Measurements from ENCODE around the gene TSHZ2.

TSHZ2 gene, protein sequence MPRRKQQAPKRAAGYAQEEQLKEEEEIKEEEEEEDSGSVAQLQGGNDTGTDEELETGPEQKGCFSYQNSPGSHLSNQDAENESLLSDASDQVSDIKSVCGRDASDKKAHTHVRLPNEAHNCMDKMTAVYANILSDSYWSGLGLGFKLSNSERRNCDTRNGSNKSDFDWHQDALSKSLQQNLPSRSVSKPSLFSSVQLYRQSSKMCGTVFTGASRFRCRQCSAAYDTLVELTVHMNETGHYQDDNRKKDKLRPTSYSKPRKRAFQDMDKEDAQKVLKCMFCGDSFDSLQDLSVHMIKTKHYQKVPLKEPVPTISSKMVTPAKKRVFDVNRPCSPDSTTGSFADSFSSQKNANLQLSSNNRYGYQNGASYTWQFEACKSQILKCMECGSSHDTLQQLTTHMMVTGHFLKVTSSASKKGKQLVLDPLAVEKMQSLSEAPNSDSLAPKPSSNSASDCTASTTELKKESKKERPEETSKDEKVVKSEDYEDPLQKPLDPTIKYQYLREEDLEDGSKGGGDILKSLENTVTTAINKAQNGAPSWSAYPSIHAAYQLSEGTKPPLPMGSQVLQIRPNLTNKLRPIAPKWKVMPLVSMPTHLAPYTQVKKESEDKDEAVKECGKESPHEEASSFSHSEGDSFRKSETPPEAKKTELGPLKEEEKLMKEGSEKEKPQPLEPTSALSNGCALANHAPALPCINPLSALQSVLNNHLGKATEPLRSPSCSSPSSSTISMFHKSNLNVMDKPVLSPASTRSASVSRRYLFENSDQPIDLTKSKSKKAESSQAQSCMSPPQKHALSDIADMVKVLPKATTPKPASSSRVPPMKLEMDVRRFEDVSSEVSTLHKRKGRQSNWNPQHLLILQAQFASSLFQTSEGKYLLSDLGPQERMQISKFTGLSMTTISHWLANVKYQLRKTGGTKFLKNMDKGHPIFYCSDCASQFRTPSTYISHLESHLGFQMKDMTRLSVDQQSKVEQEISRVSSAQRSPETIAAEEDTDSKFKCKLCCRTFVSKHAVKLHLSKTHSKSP (N-terminal part only)

DNA sequence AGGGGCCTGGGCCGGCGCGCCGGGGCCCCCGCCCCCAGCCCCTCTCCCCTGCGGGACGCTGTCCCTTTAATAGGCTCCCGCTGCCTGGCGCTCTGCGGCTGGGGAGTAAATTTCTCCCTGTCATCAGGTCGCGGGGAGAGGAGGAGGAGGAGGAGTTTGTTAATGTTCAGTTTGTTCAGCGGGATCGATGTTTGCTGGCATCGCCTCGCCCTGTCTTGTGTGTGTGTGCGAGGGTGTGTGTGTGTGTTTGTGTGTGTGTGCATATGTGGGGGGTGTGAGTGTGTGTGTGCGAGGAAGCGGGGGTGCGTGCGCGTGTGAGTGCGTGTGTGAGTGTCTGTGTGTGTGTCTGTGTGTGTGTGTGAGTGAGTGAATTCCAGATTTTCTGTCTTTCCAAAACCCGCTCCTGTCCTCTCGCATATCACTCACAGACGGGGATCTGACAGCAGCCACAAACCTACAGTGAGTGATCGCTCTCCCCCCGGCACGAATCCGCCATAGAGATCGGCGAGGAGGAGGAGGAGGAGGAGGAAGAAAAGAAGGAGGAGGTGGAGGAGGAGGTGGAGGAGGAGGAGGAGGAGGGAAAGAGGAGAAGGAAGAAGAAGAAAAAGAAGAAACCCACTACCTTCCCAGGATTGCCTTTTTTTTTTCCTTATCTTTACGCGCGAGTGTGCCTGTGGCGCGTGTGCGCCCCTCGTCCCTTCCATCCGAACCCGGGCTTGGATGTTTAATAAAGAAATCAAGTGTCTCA, at the start of gene TSHZ2:
TSHZ2 (plus strand) TSS at position 169 of the 748 bp plus-strand sequence. CDS start 936 bp downstream, outside the sequence.
- no peak for DNase-seq

DNA sequence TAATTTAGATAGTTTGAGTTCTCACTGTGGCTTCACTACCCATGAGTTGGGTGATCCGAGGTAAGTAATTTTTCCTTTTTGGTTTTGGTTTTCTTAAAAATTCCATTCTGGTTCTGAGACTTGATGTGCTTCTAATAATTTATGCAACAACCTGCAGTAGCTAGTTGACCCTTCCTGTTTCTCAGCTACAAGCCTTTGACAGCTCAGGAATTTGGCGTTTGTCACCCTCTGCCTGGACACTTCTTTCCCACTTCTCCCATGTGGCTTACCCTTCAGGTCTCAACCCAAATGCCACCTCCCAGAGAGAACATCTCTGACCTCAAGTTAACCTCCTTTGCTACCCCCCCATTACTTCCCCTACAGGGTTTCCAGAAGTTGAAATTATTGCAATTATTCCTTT, 49.7 kb upstream of the TSHZ2 start:
- DNase-seq, result no peak

DNA sequence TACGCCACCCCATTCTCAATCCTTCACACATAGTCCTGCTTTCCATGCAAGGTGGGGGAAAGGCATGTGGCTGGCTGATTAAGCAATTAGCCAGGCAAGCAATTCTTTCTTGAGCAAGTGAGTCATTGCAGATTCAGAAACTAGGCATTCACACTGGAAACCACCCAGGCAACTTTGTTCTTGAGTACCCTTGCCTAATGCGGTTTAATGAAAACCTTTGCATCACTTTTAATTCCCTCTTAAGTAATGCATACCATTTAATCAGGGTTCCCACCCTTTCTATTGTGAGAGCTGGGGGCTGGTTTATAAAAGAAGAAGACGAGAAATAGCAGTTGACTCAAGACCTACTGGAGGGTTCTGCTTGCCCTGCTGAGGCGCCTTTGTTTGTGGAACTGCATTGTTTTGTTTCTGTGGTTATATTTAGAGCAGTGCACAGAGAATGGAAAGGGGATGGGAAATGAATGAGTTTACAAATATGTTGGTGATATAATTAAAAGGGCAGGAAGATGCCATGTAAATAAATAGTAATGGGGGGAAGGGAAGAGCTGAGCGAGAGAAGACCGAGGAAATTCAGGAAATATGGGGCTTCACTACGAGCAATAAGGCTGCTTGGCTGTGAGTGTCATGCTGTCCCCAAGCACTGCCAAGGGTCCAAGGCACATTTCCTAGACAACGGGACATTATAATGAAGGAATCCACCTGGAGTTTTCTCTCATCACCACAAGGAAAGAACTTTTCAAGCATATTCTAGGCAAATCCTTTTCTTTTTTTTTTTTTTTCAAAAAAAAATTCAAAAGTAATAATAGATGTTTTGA, 48.8 kb upstream of the TSHZ2 start:
- DNase-seq, result no peak

DNA sequence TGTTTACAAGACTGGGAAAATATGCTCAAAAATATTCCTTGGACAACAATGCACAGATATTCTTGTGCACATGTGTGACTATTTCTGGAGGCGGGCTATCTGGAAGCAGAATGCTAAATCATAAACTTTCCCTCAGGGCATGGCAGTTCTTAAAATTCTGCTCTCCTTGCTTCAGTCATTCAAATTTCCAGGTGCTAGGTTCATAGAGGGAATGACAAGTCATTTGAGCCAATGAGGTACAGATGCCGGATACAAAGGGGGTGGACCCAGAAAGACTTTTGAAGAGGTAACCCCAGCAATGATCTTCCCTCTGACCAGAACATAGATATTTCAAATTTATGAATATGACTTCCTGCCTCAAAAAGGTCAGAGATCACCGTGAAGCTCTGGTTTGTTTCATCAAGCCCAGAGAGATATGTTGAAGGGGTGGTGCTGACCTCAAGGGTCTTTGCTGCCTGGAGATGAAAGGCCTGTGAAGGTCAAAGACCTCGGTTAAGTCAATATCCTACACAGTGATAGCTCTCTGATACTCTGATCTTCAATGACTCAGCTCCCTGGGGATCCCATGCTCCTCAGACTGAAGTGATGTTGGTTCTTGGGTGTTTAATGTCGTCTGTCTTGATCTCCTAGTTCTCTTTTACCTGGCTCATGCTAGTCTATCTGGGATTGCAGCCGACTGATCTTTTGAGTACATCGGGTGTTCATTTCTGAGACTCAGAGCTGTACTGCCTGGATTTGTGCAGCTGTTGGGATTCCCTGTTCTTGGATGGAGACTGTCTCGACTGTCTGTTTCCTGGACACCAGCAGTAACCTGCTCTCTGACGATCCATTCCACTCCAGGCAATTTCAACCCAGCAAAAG, 47.5 kb upstream of the TSHZ2 start:
- no peak for DNase-seq

DNA sequence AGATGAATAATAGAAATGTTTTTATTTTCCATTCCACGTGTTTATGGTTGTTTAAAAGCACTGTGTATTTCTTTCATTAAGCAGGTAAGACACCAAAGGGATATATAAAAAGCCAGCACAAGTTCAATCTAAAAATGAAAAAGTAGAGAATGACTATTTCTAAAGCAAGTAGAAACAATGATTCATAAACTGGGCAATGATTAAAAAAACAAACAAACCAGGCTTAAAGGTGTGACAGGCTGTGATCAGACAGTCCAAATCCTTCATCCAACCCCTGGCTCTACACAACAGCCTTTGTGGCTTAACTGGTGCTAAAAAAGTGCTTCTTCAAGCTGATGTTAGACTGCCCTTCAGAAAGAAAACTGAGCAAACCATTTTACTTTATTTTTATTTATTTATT, 45.7 kb upstream of the TSHZ2 start:
- DNase-seq, result no peak

DNA sequence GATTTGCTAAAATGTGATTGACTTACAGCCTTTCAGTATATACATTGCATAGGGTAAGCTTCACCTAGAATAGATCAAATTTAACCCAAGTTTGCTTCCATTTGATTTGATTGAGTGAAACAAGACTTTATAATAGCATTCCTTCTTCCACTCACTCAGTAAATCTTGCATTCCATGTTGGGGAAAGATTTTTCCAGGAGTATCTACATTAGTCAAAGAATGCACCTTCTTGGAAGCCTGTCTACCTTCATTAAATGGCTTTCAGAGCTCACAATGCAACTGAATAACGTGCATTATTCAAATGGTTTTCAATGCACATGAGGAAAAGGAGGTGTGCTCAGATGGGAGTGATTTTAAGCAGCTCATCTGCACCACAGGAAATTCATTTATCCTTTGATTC, 38.3 kb upstream of the TSHZ2 start:
- no peak for DNase-seq

DNA sequence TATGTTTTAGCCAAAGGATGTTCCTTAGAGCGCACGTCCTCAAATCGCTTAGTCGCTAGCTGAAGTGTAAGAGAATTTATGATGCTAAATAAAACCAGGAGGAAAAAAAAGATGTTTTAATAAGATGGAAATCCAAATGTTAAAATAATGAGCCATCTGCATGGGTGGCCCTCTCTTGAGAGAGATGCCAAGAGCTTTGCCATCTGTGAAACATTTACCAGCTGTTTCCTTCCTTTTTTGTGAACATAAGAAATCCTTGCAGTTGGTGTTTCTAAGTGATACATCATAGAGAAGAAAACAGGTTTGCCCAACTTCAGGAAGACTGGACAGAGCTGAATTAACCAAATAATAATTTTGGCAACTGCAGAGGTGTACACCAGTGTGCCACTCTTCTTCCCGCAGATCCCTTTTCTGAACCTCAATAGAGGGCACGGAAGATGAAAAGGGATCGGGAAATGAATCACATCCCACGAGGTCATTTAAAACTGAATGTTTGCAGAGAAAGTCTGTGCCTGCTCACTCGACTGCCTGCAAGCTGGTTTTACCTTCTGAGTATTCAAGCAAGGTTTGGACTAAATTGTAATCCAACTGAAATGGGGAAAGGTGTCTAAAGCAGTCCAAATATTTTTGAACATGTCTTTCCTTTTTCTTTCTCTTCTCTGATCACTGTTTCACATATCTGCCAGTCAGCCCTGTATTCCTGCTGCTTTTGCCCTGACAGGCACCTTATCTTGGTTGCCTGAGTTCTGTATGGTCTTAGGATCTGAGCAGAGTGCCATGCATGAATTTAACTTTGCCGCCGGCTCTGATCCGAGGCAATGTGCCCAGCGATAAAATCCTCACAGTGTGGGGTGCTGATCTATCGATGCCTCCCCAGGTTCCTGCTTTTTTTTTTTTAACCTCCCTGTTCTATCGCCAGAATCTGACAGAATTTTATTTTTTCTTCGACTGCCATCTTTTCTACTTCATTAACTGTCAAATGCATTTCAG, 35.5 kb upstream of the TSHZ2 start:
- no peak for DNase-seq

DNA sequence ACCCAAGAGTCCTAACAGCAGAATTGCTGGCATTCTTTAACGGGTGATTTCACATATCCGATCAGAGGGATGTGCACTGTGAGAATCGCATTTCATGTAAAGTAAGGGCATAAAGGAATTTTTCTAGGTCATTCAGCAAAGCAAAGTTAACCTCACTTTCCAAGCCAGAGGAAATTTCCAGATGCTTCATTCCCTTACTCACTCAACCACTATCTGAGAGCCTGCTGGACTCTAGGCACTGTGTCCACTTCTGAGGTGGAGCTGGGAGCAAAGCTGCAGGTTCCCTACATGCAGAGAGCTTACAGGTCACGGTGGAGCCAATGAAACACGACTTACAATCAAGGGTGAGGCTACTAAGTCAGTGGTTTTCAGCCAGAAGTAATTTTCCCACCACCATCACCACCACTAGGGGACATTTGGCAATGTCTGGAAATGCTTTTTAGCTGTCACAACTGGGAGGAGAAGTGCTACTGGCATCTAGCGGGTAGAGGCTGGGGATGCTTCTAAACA, 34.5 kb upstream of the TSHZ2 start:
- DNase-seq, result no peak

DNA sequence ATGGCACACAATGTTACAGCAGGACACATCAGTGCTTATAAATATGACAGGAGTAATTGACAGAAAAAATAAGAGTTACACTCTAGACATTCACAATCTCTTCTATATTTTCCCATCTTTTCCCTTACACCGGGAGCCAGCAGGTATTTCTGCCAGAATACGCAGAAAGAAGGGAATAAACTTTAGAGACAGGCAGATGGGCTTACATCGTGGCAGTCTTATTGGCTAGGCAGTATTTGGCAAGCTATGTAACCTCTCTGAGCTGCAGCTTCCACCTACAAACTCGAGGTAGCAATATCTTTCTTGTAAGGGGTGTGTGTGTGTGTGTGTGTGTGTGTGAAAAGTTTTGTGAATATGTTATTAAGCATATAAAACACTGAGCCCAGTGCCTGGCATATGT, 33.0 kb upstream of the TSHZ2 start:
- DNase-seq, result no peak

DNA sequence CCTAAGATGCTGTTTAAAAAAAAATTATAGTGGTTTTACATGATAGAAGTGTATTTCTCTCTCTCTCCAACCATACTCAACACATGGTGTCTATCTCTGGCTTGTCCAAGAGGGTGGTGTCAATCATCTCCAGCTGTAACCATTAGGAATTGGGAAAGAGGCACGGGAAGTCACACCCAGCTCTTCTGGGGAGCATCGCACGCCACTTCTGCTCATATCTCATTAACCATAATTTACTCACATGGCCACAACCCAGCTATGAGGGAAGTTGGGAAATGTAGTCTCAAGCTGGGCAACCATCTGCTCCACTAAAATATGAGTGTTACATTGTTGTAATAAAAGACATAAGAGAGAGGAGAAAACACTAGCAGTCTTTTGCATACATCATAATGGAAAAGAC, 30.4 kb upstream of the TSHZ2 start:
- DNase-seq, result no peak

DNA sequence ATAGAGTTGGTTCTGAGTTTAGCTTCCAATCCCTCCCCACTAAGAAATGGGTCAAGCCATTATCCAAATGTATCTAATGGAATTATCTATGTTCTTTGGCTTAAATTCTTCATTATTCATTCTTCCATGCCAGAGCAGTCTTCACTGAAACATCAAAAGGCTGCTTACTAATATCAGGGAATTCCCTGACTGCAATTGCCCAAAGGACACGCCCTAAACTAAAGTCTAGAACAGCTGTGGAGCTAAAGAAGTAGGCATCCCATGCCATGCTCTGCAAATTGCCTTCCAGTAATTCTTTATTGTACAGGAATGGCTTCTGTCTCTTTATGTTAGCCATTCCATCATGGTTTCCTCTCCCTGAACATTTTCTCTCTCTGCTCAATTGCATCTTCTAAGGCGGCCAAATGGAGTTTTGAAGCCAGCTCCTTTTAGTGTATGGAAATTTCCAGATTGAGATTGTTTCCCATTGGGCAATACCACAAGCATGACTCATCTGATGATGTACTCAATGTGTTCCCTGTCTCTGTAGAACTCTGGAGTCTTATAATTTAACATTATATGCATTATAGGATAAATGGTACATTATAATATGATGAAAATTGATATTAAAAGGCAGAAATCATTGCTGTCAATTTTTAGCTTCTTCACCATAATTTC, 28.8 kb upstream of the TSHZ2 start:
- no peak for DNase-seq

DNA sequence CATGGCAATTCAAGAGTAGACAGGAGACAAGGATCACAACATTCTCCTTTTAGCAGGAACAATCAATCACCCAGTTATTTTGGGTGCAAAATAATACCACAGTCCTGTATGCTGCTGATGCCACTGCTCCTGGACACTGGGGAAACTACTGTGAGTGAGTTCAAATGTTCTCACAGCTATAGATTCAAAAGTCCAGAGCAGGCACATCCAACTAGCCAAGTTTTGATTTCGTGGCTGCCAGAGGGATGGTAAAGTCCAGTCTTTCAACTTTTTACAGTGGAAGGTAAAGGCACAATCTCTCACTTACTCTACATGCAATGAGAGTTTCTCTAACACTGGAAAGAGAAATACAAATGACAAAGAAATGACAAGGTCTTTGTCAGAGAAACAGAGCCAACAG, 26.9 kb upstream of the TSHZ2 start:
- DNase-seq, result no peak

DNA sequence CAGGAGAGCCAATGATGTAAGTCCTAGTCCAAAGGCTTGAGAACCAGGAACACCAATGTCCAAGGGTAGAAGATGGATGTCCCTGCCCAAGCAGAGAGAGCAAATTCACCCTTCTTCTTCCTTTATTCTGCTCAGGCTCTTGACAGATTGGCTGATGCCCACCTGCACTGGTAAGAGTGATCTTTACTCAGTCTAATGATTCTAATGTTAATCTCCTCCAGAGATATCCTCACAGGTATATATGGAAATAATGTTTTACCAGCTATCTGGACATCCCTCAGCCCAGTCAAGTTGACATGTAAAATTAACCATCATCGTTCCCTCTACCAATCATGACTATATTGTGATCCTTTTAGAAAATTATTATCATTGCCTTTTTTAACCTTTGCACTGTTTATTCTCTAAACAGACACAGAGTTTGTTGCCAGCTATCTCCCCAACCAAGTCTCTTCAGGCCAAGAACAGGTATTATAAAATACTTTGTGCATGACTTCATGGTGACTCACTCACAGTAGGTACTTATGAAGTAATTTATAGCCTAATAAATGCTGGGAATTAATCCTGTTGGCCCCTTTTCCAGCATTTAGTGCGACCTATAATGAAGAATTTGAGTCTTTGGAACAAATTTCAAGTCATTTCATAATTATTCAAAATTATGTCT, 26.2 kb upstream of the TSHZ2 start:
- no peak for DNase-seq

DNA sequence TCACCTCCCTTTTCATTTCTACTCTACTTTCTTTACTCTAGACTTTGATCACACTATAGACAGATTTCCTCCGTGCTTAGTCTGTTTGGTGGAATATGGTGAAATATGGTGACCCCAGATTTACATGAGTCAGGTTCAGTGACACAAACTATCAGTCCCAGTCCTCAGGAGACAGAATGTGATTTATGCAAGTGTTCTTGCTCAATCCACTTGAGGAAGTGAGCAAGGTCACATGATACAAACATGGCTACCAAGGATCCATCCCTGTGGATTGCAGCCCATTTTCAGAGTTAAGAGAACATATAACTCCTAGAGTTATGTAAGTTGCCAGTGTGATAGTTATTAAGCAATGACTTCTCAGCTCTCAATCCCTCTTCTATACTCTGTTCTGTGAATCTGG, 23.7 kb upstream of the TSHZ2 start:
- no peak for DNase-seq

DNA sequence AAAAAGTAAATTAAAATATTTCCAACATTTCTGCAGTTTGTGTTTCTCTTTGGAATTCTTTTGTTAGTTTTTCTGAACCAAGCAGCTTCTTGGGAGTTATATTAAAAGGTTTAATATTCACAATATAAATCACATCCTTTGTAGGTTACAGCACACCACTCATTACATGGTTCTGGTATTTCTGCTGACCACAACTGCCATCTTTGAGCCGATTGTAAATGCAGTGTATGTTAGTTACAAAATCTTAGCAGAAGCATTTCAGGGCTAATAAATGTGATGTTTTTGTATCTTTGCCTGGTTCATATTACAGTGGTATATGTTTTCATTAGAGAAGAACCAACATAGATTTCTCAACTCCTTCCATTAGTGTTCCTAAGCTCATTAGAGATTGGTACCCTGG, 19.1 kb upstream of the TSHZ2 start:
- DNase-seq, result no peak

DNA sequence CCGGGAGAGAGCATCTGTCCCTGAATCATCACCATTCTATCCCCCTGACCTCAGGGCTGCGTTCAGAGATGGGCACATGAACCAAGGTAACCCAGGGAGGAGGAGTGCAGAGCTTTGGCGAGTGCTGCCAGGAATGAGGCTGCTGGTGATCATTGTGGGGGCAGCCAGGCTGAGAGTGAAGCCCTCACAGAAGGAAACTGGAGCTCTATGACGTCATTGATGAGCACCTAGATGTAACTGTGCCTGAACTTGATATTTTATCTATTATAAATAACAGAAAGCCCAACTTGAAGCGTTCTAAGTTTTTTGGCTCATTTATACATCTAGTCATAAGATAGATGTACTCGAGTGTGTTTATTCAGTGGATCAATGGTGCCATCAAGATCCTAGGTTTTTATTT, 17.3 kb upstream of the TSHZ2 start:
- no peak for DNase-seq

DNA sequence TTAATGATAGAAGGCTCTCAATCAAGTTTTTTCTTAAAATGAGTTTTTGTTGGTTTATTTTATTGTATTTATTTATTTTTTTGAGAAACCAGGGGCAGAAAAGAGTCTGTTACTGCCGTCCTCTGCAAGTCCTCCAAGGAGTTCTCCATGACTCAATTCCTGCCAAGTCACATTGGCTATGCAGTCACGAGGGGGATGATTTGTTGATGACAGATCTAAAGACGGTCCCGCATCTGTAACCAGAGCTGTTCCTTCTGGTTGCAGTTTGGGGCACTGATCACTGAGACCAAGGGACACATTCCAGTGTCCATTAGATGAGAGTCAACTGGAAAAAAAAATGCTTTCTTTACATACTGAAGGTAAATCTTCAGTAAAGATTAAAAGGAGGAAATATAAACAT, 13.9 kb upstream of the TSHZ2 start:
- no peak for DNase-seq

DNA sequence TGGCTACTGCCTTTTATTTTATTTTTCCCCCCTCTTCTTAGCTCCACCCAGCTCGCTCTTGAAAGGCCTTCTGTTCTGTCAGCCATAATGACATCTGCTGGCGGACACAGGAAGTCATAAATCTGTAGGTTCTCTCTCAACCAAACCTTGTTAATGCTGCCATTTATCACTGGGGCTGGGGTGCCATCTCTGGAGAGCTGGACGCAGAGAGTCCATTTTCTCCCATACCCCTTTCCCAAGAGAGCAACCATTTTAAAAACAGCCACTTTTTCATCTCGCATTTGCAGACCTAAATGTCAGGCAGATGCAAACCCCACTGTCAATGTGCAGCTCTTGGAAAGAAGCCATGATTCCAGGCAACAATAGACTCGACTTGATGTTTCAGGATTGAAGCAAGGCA, 13.0 kb upstream of the TSHZ2 start:
- DNase-seq, result no peak

DNA sequence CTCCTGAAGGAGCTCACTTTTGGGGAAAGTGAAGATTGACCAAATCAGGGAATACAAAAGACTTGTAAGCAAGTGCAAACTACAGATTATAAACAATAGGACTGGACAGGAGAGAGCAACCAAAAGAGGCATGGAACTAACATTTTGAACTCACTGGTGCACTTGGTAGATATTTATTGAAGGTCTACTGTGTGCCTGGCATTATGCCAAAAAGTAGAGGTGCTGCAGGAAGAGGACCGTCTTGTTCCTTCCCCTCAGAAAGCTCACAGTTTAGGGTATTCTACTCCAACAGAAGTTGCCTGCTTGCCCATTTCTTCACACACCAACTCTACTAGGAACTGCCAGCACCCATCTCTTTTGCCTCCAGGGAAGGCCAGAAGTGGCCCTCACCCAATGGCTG, 10.0 kb upstream of the TSHZ2 start:
- no peak for DNase-seq

All from DMS79 treated with DMSO at 0.1 percent for 48 hours (cell line).